HUES48 (cell line): ENCODE data around the gene RXRA.

ENCODE experiments used
- H3K27ac ChIP-seq: one replicate; pipeline ENCODE4 v1.7.0; 2013; ENCODE audit warnings: low read depth, low read length, inconsistent platforms
- H3K27me3 ChIP-seq: 2 replicates; pipeline ENCODE4 v1.6.1; 2013; ENCODE audit warnings: mild to moderate bottlenecking, low read length; ENCODE audit not compliant: control insufficient read depth, insufficient read depth
- H3K36me3 ChIP-seq: 2 replicates; pipeline ENCODE4 v1.6.1; 2013; ENCODE audit warnings: low read length; ENCODE audit not compliant: control insufficient read depth, insufficient read depth
- H3K4me1 ChIP-seq: 2 replicates; pipeline ENCODE4 v1.6.1; 2013; ENCODE audit warnings: mild to moderate bottlenecking, low read length; ENCODE audit not compliant: control insufficient read depth, insufficient read depth
- H3K4me3 ChIP-seq: 2 replicates; pipeline ENCODE4 v1.5.1; 2013; ENCODE audit warnings: mild to moderate bottlenecking, low read depth, low read length
- H3K9ac ChIP-seq: 2 replicates; pipeline ENCODE4 v1.6.1; 2013; ENCODE audit warnings: mild to moderate bottlenecking, low read depth, low read length, moderate library complexity
- H3K9me3 ChIP-seq: 2 replicates; pipeline ENCODE4 v1.6.1; 2013; ENCODE audit warnings: low read length; ENCODE audit not compliant: control insufficient read depth, insufficient read depth

The RXRA gene

GRCh38 chr9:134374301-134375010, 48.2 kb downstream of the RXRA start:
- Histone ChIP-seq H3K4me1 (no peaks in the 10 kb centered on the region; the same call in 1 of the 2 replicates), H3K9ac (no peak overlapping the region), H3K9me3 (no peaks in the 10 kb centered on the region), H3K36me3 (no peaks in the 10 kb centered on the region), H3K4me3 (no peak overlapping the region), H3K27ac (no peak overlapping the region), H3K27me3 (no peaks in the 10 kb centered on the region)

- Histone ChIP-seq H3K4me1 (peaks cover 3% of the 10 kb centered on the region; the same call in 1 of the 2 replicates), H3K4me3 (no peak overlapping the region), H3K9ac (no peak overlapping the region), H3K27me3 (no peaks in the 10 kb centered on the region), H3K27ac (peak overlapping the region; percentile 20), H3K36me3 (no peaks in the 10 kb centered on the region), H3K9me3 (no peaks in the 10 kb centered on the region)
Measured at GRCh38 chr9:134375011-134375390, 48.7 kb downstream of the RXRA start.

- H3K4me3 ChIP-seq: no peak overlapping the region
- no peaks in the 10 kb centered on the region for H3K27me3 ChIP-seq
- H3K9me3 ChIP-seq: no peaks in the 10 kb centered on the region
- no peak overlapping the region for H3K9ac ChIP-seq
- peak overlapping the region; percentile 20 for H3K27ac ChIP-seq
- H3K36me3 ChIP-seq: no peaks in the 10 kb centered on the region
- H3K4me1 ChIP-seq: peaks cover 3% of the 10 kb centered on the region; the same call in 1 of the 2 replicates
Measured at GRCh38 chr9:134375430-134376385, 49.5 kb downstream of the RXRA start.

- Histone ChIP-seq H3K9ac (no peak overlapping the region), H3K27ac (no peak overlapping the region)
Measured at GRCh38 chr9:134376386-134377142, 50.3 kb downstream of the RXRA start.

DNA sequence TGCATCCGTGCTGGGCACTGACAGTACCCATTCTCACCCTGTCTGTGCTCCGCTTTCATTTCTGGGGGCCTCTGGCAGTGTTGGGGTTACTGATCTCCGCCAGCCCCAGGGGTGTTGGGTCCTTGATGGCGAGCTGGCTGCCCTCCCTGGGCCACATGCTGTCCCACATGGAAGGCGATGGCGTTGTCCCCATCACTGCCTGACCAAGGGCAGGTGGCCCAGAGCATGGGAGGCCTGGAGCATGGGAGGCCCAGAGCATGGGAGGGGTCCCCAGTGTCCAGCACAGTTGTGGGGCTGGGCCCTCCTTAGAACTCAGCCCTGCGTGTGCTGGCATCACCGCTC, 50.9 kb downstream of the RXRA start:
- Histone ChIP-seq H3K9ac (no peak overlapping the region), H3K27me3 (no peaks in the 10 kb centered on the region), H3K36me3 (no peaks in the 10 kb centered on the region), H3K4me3 (no peak overlapping the region), H3K4me1 (peaks cover 3% of the 10 kb centered on the region; the same call in 1 of the 2 replicates), H3K9me3 (no peaks in the 10 kb centered on the region), H3K27ac (no peak overlapping the region)

More at GRCh38 chr9:134376386-134377142, 50.3 kb downstream of the RXRA start:
- H3K36me3 ChIP-seq: no peaks in the 10 kb centered on the region
- H3K4me3 ChIP-seq: no peak overlapping the region
- H3K27me3 ChIP-seq: no peaks in the 10 kb centered on the region
- H3K4me1 ChIP-seq: peaks cover 3% of the 10 kb centered on the region; the same call in 1 of the 2 replicates
- H3K9me3 ChIP-seq: no peaks in the 10 kb centered on the region

DNA sequence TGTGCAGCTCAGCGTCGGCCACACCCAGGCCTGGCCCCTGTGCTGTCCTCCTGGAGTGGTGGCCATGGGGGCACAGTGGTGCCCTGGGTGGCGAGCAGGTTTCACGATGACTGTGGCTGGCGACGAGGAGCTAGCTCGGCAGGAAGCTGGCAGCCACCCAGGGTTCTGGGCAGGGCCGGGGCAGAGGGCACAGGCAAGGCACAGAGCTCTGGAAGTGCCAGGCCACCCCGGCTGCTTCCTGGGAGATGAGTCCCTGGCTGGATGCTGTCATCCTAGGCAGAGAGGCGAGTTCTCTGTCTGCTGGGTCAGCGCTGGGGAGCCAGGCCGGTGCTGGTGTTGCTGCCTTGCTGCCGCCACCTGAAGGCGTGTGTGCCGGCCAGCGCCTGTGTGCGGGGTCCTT, 51.7 kb downstream of the RXRA start:
- H3K4me1 ChIP-seq: peaks cover 3% of the 10 kb centered on the region; the same call in 1 of the 2 replicates
- no peaks in the 10 kb centered on the region for H3K9me3 ChIP-seq
- no peak overlapping the region for H3K9ac ChIP-seq
- no peak overlapping the region for H3K4me3 ChIP-seq
- no peak overlapping the region for H3K27ac ChIP-seq
- H3K27me3 ChIP-seq: no peaks in the 10 kb centered on the region
- H3K36me3 ChIP-seq: no peaks in the 10 kb centered on the region

DNA sequence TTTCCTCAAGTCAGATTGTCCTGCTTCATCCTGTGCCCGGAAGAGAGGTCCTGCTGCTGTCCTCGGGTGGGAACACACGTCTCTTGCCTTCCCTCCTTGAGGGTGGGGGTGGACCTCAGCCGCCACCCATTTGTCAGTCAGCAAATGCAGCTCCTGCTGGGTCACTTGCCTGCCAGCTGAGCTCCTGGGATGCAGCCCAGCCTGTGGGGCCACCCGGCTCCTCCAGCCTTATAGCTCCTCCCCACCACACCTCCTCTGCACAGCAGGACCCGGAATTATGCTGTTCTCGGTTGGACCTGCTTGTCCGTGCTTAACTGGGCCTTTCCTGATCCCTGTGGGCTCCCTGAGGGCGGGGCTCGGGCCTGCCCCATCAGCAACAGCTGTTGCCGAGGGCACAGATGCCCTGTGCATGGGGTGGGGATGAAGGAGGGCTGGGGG, 52.7 kb downstream of the RXRA start:
- no peak overlapping the region for H3K9ac ChIP-seq
- no peak overlapping the region for H3K4me3 ChIP-seq
- H3K9me3 ChIP-seq: no peaks in the 10 kb centered on the region
- H3K27me3 ChIP-seq: no peaks in the 10 kb centered on the region
- H3K4me1 ChIP-seq: peaks cover 3% of the 10 kb centered on the region; the same call in 1 of the 2 replicates
- no peaks in the 10 kb centered on the region for H3K36me3 ChIP-seq
- H3K27ac ChIP-seq: no peak overlapping the region

DNA sequence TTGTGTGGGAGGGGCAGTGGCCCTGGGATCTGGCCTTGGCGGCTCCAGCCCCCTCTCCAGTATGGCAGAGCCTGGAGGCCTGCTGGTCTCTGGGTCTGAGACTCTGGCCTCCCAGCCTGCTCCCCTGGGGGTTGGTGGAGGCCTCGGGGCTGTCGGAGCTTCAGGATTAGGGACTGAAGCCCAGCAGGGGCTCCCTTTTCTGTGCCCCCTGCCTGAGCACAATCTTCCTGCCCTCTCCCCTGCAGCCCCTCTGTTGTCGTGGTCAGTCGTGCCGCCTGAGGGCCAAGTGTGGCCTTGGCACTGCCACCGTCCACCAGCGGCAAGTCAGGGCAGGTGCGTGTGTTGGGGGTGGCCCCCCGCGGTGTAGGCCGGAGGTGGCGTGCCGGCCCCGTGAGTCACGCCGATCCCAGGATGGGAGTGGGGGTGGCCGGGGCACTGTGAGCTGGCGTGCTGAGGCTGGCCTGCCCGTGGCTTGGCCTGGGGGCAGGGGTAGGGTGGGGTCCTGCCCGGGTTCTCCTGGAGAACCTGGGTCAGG, 53.6 kb downstream of the RXRA start:
- Histone ChIP-seq H3K4me1 (peaks cover 3% of the 10 kb centered on the region; the same call in 1 of the 2 replicates), H3K27ac (no peak overlapping the region), H3K27me3 (no peaks in the 10 kb centered on the region), H3K9ac (no peak overlapping the region), H3K36me3 (no peaks in the 10 kb centered on the region), H3K9me3 (no peaks in the 10 kb centered on the region), H3K4me3 (no peak overlapping the region)

GRCh38 chr9:134380542-134381271, 54.5 kb downstream of the RXRA start:
- no peaks in the 10 kb centered on the region for H3K9me3 ChIP-seq
- no peak overlapping the region for H3K27ac ChIP-seq
- no peak overlapping the region for H3K9ac ChIP-seq
- no peaks in the 10 kb centered on the region for H3K36me3 ChIP-seq
- H3K4me3 ChIP-seq: no peak overlapping the region
- peaks cover 3% of the 10 kb centered on the region; the same call in 1 of the 2 replicates for H3K4me1 ChIP-seq
- H3K27me3 ChIP-seq: no peaks in the 10 kb centered on the region

DNA sequence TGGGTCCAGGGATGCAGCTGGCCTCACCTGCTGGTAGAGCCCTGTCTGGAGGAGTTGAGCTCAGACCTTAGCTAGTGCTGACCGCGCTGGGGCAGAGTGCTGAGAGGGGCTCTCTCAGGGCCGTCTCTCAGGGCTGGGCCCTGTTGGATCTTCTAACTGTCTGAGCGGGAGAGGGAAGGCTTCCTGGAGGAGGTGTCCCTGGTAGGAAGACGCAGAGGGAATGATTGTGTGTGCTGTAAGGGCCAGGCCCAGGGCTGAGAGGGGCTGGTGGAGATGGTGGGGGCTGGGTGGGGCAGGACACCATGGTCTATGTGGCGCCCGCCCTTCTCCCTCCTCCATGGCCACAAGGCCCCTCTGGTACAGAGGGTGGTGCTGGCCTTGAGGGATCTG, 55.0 kb downstream of the RXRA start:
- no peaks in the 10 kb centered on the region for H3K27me3 ChIP-seq
- no peak overlapping the region for H3K27ac ChIP-seq
- H3K4me3 ChIP-seq: no peak overlapping the region
- no peaks in the 10 kb centered on the region for H3K36me3 ChIP-seq
- no peaks in the 10 kb centered on the region for H3K9me3 ChIP-seq
- H3K4me1 ChIP-seq: peaks cover 3% of the 10 kb centered on the region; the same call in 1 of the 2 replicates
- H3K9ac ChIP-seq: no peak overlapping the region
